Skeletal muscle satellite cell (primary cell): Measurements from ENCODE around the gene SLC2A9.

Experiments used
- H3K27me3 ChIP-seq: 2 replicates; pipeline ENCODE4 v1.7.0; 2013; ENCODE audit warnings: low read length; ENCODE audit not compliant: control insufficient read depth, insufficient read depth
- H3K36me3 ChIP-seq: 2 replicates; pipeline ENCODE4 v1.7.0; 2013; ENCODE audit warnings: mild to moderate bottlenecking, control low read depth, low read length; ENCODE audit not compliant: insufficient read depth
- H3K4me1 ChIP-seq: 2 replicates; pipeline ENCODE4 v1.7.0; 2013; ENCODE audit warnings: low read length; ENCODE audit not compliant: control insufficient read depth, insufficient read depth
- H3K4me2 ChIP-seq: 2 replicates; pipeline ENCODE4 v1.7.0; 2013; ENCODE audit warnings: mild to moderate bottlenecking, low read length
- H3K4me3 ChIP-seq: 2 replicates; pipeline ENCODE4 v1.7.0; 2013; ENCODE audit warnings: low read length
- H3K9ac ChIP-seq: 2 replicates; pipeline ENCODE4 v1.7.0; 2013; ENCODE audit warnings: mild to moderate bottlenecking, low read depth, low read length, moderate library complexity
- H3K9me3 ChIP-seq: replicated peaks from 2 replicates; pipeline ENCODE4 v1.7.0; 2013; ENCODE audit warnings: mild to moderate bottlenecking, control low read depth, low read length

Gene SLC2A9

GRCh38 chr4:10036807-10037342, 15.6 kb upstream of the SLC2A9 start:
- H3K9ac ChIP-seq, result no peak overlapping the region
- no peak overlapping the region for H3K4me2 ChIP-seq
- H3K4me1 ChIP-seq, result peaks cover 23% of the 10 kb centered on the region
- peaks cover 17% of the 10 kb centered on the region for H3K27me3 ChIP-seq
- no peak overlapping the region for H3K4me3 ChIP-seq
- H3K36me3 ChIP-seq, result no peaks in the 10 kb centered on the region
- H3K9me3 ChIP-seq, result no peaks in the 10 kb centered on the region

GRCh38 chr4:10035130-10035529, 13.8 kb upstream of the SLC2A9 start:
- Histone ChIP-seq H3K4me3 (no peak overlapping the region), H3K36me3 (no peaks in the 10 kb centered on the region), H3K27me3 (peaks cover 17% of the 10 kb centered on the region), H3K4me2 (no peak overlapping the region), H3K9me3 (no peaks in the 10 kb centered on the region), H3K9ac (no peak overlapping the region), H3K4me1 (peaks cover 23% of the 10 kb centered on the region)

- Histone ChIP-seq H3K9ac (no peak overlapping the region), H3K4me3 (no peak overlapping the region), H3K4me1 (peaks cover 23% of the 10 kb centered on the region), H3K27me3 (peaks cover 12% of the 10 kb centered on the region), H3K4me2 (no peak overlapping the region), H3K9me3 (no peaks in the 10 kb centered on the region), H3K36me3 (no peaks in the 10 kb centered on the region)
Observed at GRCh38 chr4:10034612-10035104, 13.4 kb upstream of the SLC2A9 start.

- H3K9ac ChIP-seq, result no peak overlapping the region
- peaks cover 7% of the 10 kb centered on the region for H3K27me3 ChIP-seq
- peak overlapping the region; percentile 71 for H3K4me2 ChIP-seq
- no peaks in the 10 kb centered on the region for H3K9me3 ChIP-seq
- H3K4me3 ChIP-seq, result no peak overlapping the region
- H3K4me1 ChIP-seq, result peaks cover 24% of the 10 kb centered on the region
- H3K36me3 ChIP-seq, result no peaks in the 10 kb centered on the region
Observed at GRCh38 chr4:10034136-10034535, 12.8 kb upstream of the SLC2A9 start.

- peak overlapping the region; percentile 32 for H3K9ac ChIP-seq
- no peaks in the 10 kb centered on the region for H3K36me3 ChIP-seq
- H3K4me1 ChIP-seq, result peaks cover 27% of the 10 kb centered on the region
- peak overlapping the region; percentile 26 for H3K4me3 ChIP-seq
- no peaks in the 10 kb centered on the region for H3K27me3 ChIP-seq
- peak overlapping the region; percentile 71 for H3K4me2 ChIP-seq
- no peaks in the 10 kb centered on the region for H3K9me3 ChIP-seq
Observed at GRCh38 chr4:10033191-10033881, 12.0 kb upstream of the SLC2A9 start.

- Histone ChIP-seq H3K36me3 (no peaks in the 10 kb centered on the region), H3K9me3 (no peaks in the 10 kb centered on the region), H3K4me2 (peak overlapping the region; percentile 71), H3K4me3 (peak overlapping the region; percentile 26), H3K9ac (no peak overlapping the region), H3K4me1 (peaks cover 27% of the 10 kb centered on the region), H3K27me3 (peaks cover 3% of the 10 kb centered on the region)
Observed at GRCh38 chr4:10032625-10033024, 11.3 kb upstream of the SLC2A9 start.

GRCh38 chr4:10031668-10032590, 10.6 kb upstream of the SLC2A9 start:
- no peak overlapping the region for H3K4me3 ChIP-seq

GRCh38 chr4:10030972-10031667, 9.8 kb upstream of the SLC2A9 start:
- H3K9ac ChIP-seq, result no peak overlapping the region
- H3K36me3 ChIP-seq, result no peaks in the 10 kb centered on the region
- no peak overlapping the region for H3K4me2 ChIP-seq
- peaks cover 27% of the 10 kb centered on the region for H3K4me1 ChIP-seq
- peaks cover 12% of the 10 kb centered on the region for H3K27me3 ChIP-seq
- H3K9me3 ChIP-seq, result no peaks in the 10 kb centered on the region
- H3K4me3 ChIP-seq, result no peak overlapping the region

More at GRCh38 chr4:10031668-10032590, 10.6 kb upstream of the SLC2A9 start:
- no peaks in the 10 kb centered on the region for H3K9me3 ChIP-seq
- peaks cover 27% of the 10 kb centered on the region for H3K4me1 ChIP-seq
- H3K27me3 ChIP-seq, result peaks cover 8% of the 10 kb centered on the region
- no peaks in the 10 kb centered on the region for H3K36me3 ChIP-seq
- H3K9ac ChIP-seq, result no peak overlapping the region
- no peak overlapping the region for H3K4me2 ChIP-seq

- Histone ChIP-seq H3K27me3 (peaks cover 26% of the 10 kb centered on the region), H3K4me1 (peaks cover 26% of the 10 kb centered on the region), H3K4me2 (no peak overlapping the region), H3K9me3 (no peaks in the 10 kb centered on the region), H3K36me3 (no peaks in the 10 kb centered on the region), H3K4me3 (no peak overlapping the region), H3K9ac (no peak overlapping the region)
Observed at GRCh38 chr4:10029403-10029802, 8.1 kb upstream of the SLC2A9 start.

- H3K36me3 ChIP-seq, result no peaks in the 10 kb centered on the region
- no peak overlapping the region for H3K4me3 ChIP-seq
- H3K9ac ChIP-seq, result no peak overlapping the region
- H3K9me3 ChIP-seq, result no peaks in the 10 kb centered on the region
- H3K4me1 ChIP-seq, result peaks cover 21% of the 10 kb centered on the region
- H3K27me3 ChIP-seq, result peaks cover 26% of the 10 kb centered on the region
- no peak overlapping the region for H3K4me2 ChIP-seq
Observed at GRCh38 chr4:10028910-10029309, 7.6 kb upstream of the SLC2A9 start.

- Histone ChIP-seq H3K4me1 (peaks cover 7% of the 10 kb centered on the region), H3K9me3 (no peaks in the 10 kb centered on the region), H3K4me2 (no peak overlapping the region)
Observed at GRCh38 chr4:10026485-10026884, 5.2 kb upstream of the SLC2A9 start.

More at GRCh38 chr4:10026485-10026884, 5.2 kb upstream of the SLC2A9 start:
- no peak overlapping the region for H3K4me3 ChIP-seq
- no peak overlapping the region for H3K9ac ChIP-seq
- H3K27me3 ChIP-seq, result peaks cover 26% of the 10 kb centered on the region
- no peaks in the 10 kb centered on the region for H3K36me3 ChIP-seq
